Liver (tissue), 9 donors: ENCODE data around the gene NKAIN2. TPM values are rescaled to one million over a fixed set of nuclear protein-coding genes. Genes with fewer than 3 reads are reported as not detected.

ENCODE experiments used
- DNase-seq: peaks from one replicate; pipeline ENCODE4 v3.0.0-alpha.2; 2017; ENCODE audit warnings: low spot score
- H3K27ac ChIP-seq, 2 donors: one replicate each; pipeline ENCODE4 v1.7.0; 2013; ENCODE audit warnings: inconsistent platforms in 2 of 2, low read length in 2 of 2, control low read depth in 1 of 2, low read depth in 1 of 2, mild to moderate bottlenecking in 1 of 2
- H3K27me3 ChIP-seq, 4 donors: one replicate each; pipeline versions ENCODE4 v1.6.1 to v1.7.0; 2013; ENCODE audit warnings: low read length in 3 of 4, inconsistent platforms in 1 of 4, mild to moderate bottlenecking in 1 of 4, moderate library complexity in 1 of 4; ENCODE audit not compliant: control insufficient read depth in 4 of 4, insufficient read depth in 4 of 4
- H3K36me3 ChIP-seq, 4 donors: one replicate each; pipeline versions ENCODE4 v1.6.1 to v1.7.0; 2013; ENCODE audit warnings: low read length in 3 of 4, mild to moderate bottlenecking in 3 of 4, low read depth in 1 of 4, moderate library complexity in 1 of 4; ENCODE audit not compliant: control insufficient read depth in 4 of 4, insufficient read depth in 3 of 4
- H3K4me1 ChIP-seq, 4 donors: one replicate each; pipeline versions ENCODE4 v1.6.1 to v1.7.0; 2013; ENCODE audit warnings: low read length in 3 of 4, mild to moderate bottlenecking in 3 of 4, moderate library complexity in 1 of 4; ENCODE audit not compliant: control insufficient read depth in 4 of 4, insufficient read depth in 4 of 4
- H3K4me3 ChIP-seq, 3 donors: one replicate each; pipeline versions ENCODE4 v1.6.1 to v1.7.0; 2013; ENCODE audit warnings: low read length in 3 of 3, control low read depth in 1 of 3, low read depth in 1 of 3, mild to moderate bottlenecking in 1 of 3
- H3K9ac ChIP-seq, 2 donors: one replicate each; pipeline ENCODE4 v1.7.0; 2013; ENCODE audit warnings: low read length in 2 of 2, mild to moderate bottlenecking in 2 of 2, moderate library complexity in 2 of 2, control low read depth in 1 of 2, low read depth in 1 of 2
- H3K9me3 ChIP-seq, 4 donors: one replicate each; pipeline versions ENCODE4 v1.6.1 to v1.7.0; 2013; ENCODE audit warnings: low read length in 3 of 4; ENCODE audit not compliant: control insufficient read depth in 4 of 4
- ATF3 ChIP-seq: IDR thresholded peaks from 2 replicates; pipeline ENCODE4 v1.6.1; 2016; ENCODE audit warnings: antibody characterized with exemption
- CTCF ChIP-seq: fragments of 150-350 bp; IDR thresholded peaks from 2 replicates; pipeline ENCODE4 v1.5.1; 2017; ENCODE audit warnings: improper control_type of control experiment, low read depth, low read length; ENCODE audit not compliant: missing input control
- EGR1 ChIP-seq, 2 donors: IDR thresholded peaks; 2 replicates each; pipeline ENCODE4 v1.6.1; 2016 to 2018; ENCODE audit warnings: antibody characterized with exemption in 2 of 2, low read depth in 2 of 2
- FOXA1 ChIP-seq: IDR thresholded peaks from 2 replicates; pipeline ENCODE4 v1.6.1; 2016; ENCODE audit warnings: antibody characterized with exemption
- FOXA2 ChIP-seq: IDR thresholded peaks from 2 replicates; pipeline ENCODE4 v1.6.1; 2016; ENCODE audit warnings: antibody characterized with exemption
- GABPA ChIP-seq, 2 donors: IDR thresholded peaks in 1 of 2; conservative IDR thresholded peaks in 1 of 2; 2 replicates each; pipeline ENCODE4 v1.6.1; 2016; ENCODE audit warnings: antibody characterized with exemption in 2 of 2, mild to moderate bottlenecking in 1 of 2, moderate library complexity in 1 of 2
- HNF4A ChIP-seq, 2 donors: conservative IDR thresholded peaks; 2 replicates each; pipeline ENCODE4 v1.6.1; 2016; ENCODE audit warnings: antibody characterized with exemption in 2 of 2, mild to moderate bottlenecking in 2 of 2
- HNF4G ChIP-seq: IDR thresholded peaks from 2 replicates; pipeline ENCODE4 v1.6.1; 2016; ENCODE audit warnings: antibody characterized with exemption
- JUND ChIP-seq, 2 donors: IDR thresholded peaks; 2 replicates each; pipeline ENCODE4 v1.6.1; 2016; ENCODE audit warnings: antibody characterized with exemption in 2 of 2
- MAX ChIP-seq: IDR thresholded peaks from 2 replicates; pipeline ENCODE4 v1.6.1; 2016; ENCODE audit warnings: antibody characterized with exemption
- NR2F2 ChIP-seq: IDR thresholded peaks from 2 replicates; pipeline ENCODE4 v1.6.1; 2016; ENCODE audit warnings: antibody characterized with exemption
- RAD21 ChIP-seq, 2 donors: IDR thresholded peaks; 2 replicates each; pipeline ENCODE4 v1.6.1; 2016; ENCODE audit warnings: antibody characterized with exemption in 2 of 2, mild to moderate bottlenecking in 2 of 2
- REST ChIP-seq: IDR thresholded peaks from 2 replicates; pipeline ENCODE4 v1.6.1; 2016; ENCODE audit warnings: antibody characterized with exemption, mild to moderate bottlenecking
- RXRA ChIP-seq, 2 donors: IDR thresholded peaks; 2 replicates each; pipeline ENCODE4 v1.6.1; 2017 to 2018; ENCODE audit warnings: antibody characterized with exemption in 2 of 2, mild to moderate bottlenecking in 1 of 2
- SP1 ChIP-seq: IDR thresholded peaks from 2 replicates; pipeline ENCODE4 v1.6.1; 2018; ENCODE audit warnings: antibody characterized with exemption, mild to moderate bottlenecking
- TAF1 ChIP-seq: conservative IDR thresholded peaks from 2 replicates; pipeline ENCODE4 v1.6.1; 2016; ENCODE audit warnings: antibody characterized with exemption, mild to moderate bottlenecking
- YY1 ChIP-seq: IDR thresholded peaks from 2 replicates; pipeline ENCODE4 v1.6.1; 2016; ENCODE audit warnings: antibody characterized with exemption, mild to moderate bottlenecking
- ZBTB33 ChIP-seq: IDR thresholded peaks from 2 replicates; pipeline ENCODE4 v1.6.1; 2016; ENCODE audit warnings: antibody characterized with exemption
- WGBS: extraction: QIAGEN DNeasy Blood & Tissue Kit; methylation state at CpG from one replicate; pipeline ENCODE4 v1.1.7; 2013; 5-methylcytosine and 5-hydroxymethylcytosine counted together
- polyA plus RNA-seq, 2 donors: library from polyadenylated mRNA; stranded (reverse) in 1 of 2; unstranded in 1 of 2; fragments of 200-250 nt in 1 of 2; fragments of >200 nt in 1 of 2; fragmentation: Nextera tagmentation in 1 of 2; extraction: Ambion mirVana in 1 of 2; gene quantifications; one replicate each; pipeline versions ENCODE4 v1.2.1 to v1.2.3, GENCODE V29; 2013 to 2015
- total RNA-seq, 2 donors: library from RNA; depleted of rRNA; stranded (reverse); fragments of >200 nt; gene quantifications; one replicate each; pipeline ENCODE4 v1.2.3, GENCODE V29; 2014
- donor health status: healthy.
- donor health status: healthy.
- donor health status: healthy.
- donor health status: healthy.
- donor health status: healthy.

The NKAIN2 gene
- total and polyA plus RNA-seq, 4 donors, result 0.05 to 0.14 TPM; not detected in 2

GRCh38 chr6:124670801-124671200, 867.1 kb downstream of the NKAIN2 start:
- TF ChIP-seq REST (no peak), MAX (no peak), FOXA1 (no peak), SP1 (no peak), RXRA (IDR thresholded peaks at IDR 0.05) (no peak), RAD21 (IDR thresholded peaks at IDR 0.05) (no peak), ZBTB33 (no peak), TAF1 (no peak), YY1 (no peak), ATF3 (no peak), EGR1 (IDR thresholded peaks at IDR 0.05; ENCODE audit: low read depth in 2 of 2) (no peak), JUND (IDR thresholded peaks at IDR 0.05) (no peak), FOXA2 (no peak), GABPA (IDR thresholded peaks at IDR 0.05 in 1 of 2, conservative IDR thresholded peaks at IDR 0.05 in 1 of 2) (no peak), NR2F2 (no peak), CTCF (no peak), HNF4A (conservative IDR thresholded peaks at IDR 0.05) (no peak)
- WGBS, result 62% methylated on average over 3 of the region's 3 CpGs
- Histone ChIP-seq H3K4me1 (no peaks in the 10 kb centered on the region), H3K36me3 (no peaks in the 10 kb centered on the region), H3K9ac (no peak overlapping the region), H3K27me3 (no peaks in the 10 kb centered on the region), H3K27ac (no peak overlapping the region), H3K4me3 (no peak overlapping the region), H3K9me3 (no peaks in the 10 kb centered on the region)
- no peak for DNase-seq

GRCh38 chr6:124671324-124671723, 867.7 kb downstream of the NKAIN2 start:
- no peak overlapping the region for H3K4me3 ChIP-seq
- H3K36me3 ChIP-seq, result no peaks in the 10 kb centered on the region
- H3K27ac ChIP-seq, result no peak overlapping the region
- no peak for DNase-seq
- no peaks in the 10 kb centered on the region for H3K9me3 ChIP-seq
- no peaks in the 10 kb centered on the region for H3K27me3 ChIP-seq
- H3K9ac ChIP-seq, result no peak overlapping the region
- no peaks in the 10 kb centered on the region for H3K4me1 ChIP-seq
- no peak for TF ChIP-seq GABPA (IDR thresholded peaks at IDR 0.05 in 1 of 2, conservative IDR thresholded peaks at IDR 0.05 in 1 of 2)
- no peak for TF ChIP-seq REST
- TF ChIP-seq CTCF, result no peak
- TF ChIP-seq FOXA1, result no peak
- no peak for TF ChIP-seq FOXA2
- TF ChIP-seq EGR1 (IDR thresholded peaks at IDR 0.05; ENCODE audit: low read depth in 2 of 2), result no peak
- TF ChIP-seq RAD21 (IDR thresholded peaks at IDR 0.05), result no peak
- TF ChIP-seq JUND (IDR thresholded peaks at IDR 0.05), result no peak
- TF ChIP-seq TAF1, result no peak
- TF ChIP-seq NR2F2, result no peak
- no peak for TF ChIP-seq RXRA (IDR thresholded peaks at IDR 0.05)
- no peak for TF ChIP-seq HNF4G
- TF ChIP-seq ATF3, result no peak
